HEK293 (cell line): ENCODE measurements around the gene TBC1D9B.

Source experiments
- GLIS1 ChIP-seq: fragments of 450-650 bp; formaldehyde crosslinking; IDR thresholded peaks from 2 replicates; pipeline ENCODE4 v1.5.1; 2016; ENCODE audit warnings: missing biosample characterization, missing genetic modification characterization
- KLF1 ChIP-seq: fragments of 450-650 bp; formaldehyde crosslinking; IDR thresholded peaks from 2 replicates; pipeline ENCODE4 v1.5.1; 2016; ENCODE audit warnings: missing biosample characterization, missing genetic modification characterization
- KLF8 ChIP-seq: fragments of 450-650 bp; formaldehyde crosslinking; IDR thresholded peaks from 2 replicates; pipeline ENCODE4 v1.5.1; 2016; ENCODE audit warnings: missing biosample characterization, missing genetic modification characterization
- MYNN ChIP-seq: fragments of 450-650 bp; formaldehyde crosslinking; IDR thresholded peaks from 2 replicates; pipeline ENCODE4 v1.5.1; 2016; ENCODE audit warnings: missing biosample characterization, missing genetic modification characterization, borderline replicate concordance
- PRDM2 ChIP-seq: fragments of 450-650 bp; formaldehyde crosslinking; IDR thresholded peaks from 2 replicates; pipeline ENCODE4 v1.5.1; 2016; ENCODE audit warnings: missing biosample characterization, missing genetic modification characterization, borderline replicate concordance
- TCF7L2 ChIP-seq: IDR thresholded peaks from 2 replicates; pipeline ENCODE4 v1.6.1; 2011; ENCODE audit warnings: low read depth, mild to moderate bottlenecking, inconsistent platforms, low read length, moderate library complexity, borderline replicate concordance
- ZBTB44 ChIP-seq: fragments of 450-650 bp; IDR thresholded peaks from 2 replicates; pipeline ENCODE4 v1.5.1; 2018; ENCODE audit warnings: missing biosample characterization, mild to moderate bottlenecking, missing genetic modification characterization
- ZBTB7A ChIP-seq: fragments of 450-650 bp; formaldehyde crosslinking; IDR thresholded peaks from 2 replicates; pipeline ENCODE4 v1.5.1; 2016; ENCODE audit warnings: low read depth, missing biosample characterization, missing genetic modification characterization
- ZBTB8A ChIP-seq: fragments of 450-650 bp; formaldehyde crosslinking; IDR thresholded peaks from 2 replicates; pipeline ENCODE4 v1.5.1; 2016; ENCODE audit warnings: missing biosample characterization, missing genetic modification characterization
- ZNF2 ChIP-seq: fragments of 450-650 bp; formaldehyde crosslinking; IDR thresholded peaks from 2 replicates; pipeline ENCODE4 v1.5.1; 2016; ENCODE audit warnings: missing biosample characterization, missing genetic modification characterization
- ZNF202 ChIP-seq: fragments of 450-650 bp; formaldehyde crosslinking; IDR thresholded peaks from 2 replicates; pipeline ENCODE4 v1.5.1; 2016; ENCODE audit warnings: missing biosample characterization, missing genetic modification characterization, borderline replicate concordance
- ZNF211 ChIP-seq: fragments of 450-650 bp; formaldehyde crosslinking; IDR thresholded peaks from 2 replicates; pipeline ENCODE4 v1.5.1; 2016; ENCODE audit warnings: low read depth, missing biosample characterization, missing genetic modification characterization
- ZNF221 ChIP-seq: fragments of 450-650 bp; formaldehyde crosslinking; IDR thresholded peaks from 2 replicates; pipeline ENCODE4 v1.5.1; 2017; ENCODE audit warnings: missing biosample characterization, missing genetic modification characterization, borderline replicate concordance
- ZNF23 ChIP-seq: fragments of 450-650 bp; formaldehyde crosslinking; IDR thresholded peaks from 2 replicates; pipeline ENCODE4 v1.5.1; 2016; ENCODE audit warnings: missing biosample characterization, missing genetic modification characterization, borderline replicate concordance
- ZNF239 ChIP-seq: fragments of 450-650 bp; formaldehyde crosslinking; IDR thresholded peaks from 2 replicates; pipeline ENCODE4 v1.5.1; 2016; ENCODE audit warnings: missing biosample characterization, missing genetic modification characterization
- ZNF280D ChIP-seq: fragments of 450-650 bp; formaldehyde crosslinking; IDR thresholded peaks from 2 replicates; pipeline ENCODE4 v1.5.1; 2016; ENCODE audit warnings: missing biosample characterization, missing genetic modification characterization
- ZNF354C ChIP-seq: fragments of 450-650 bp; formaldehyde crosslinking; IDR thresholded peaks from 2 replicates; pipeline ENCODE4 v1.5.1; 2016; ENCODE audit warnings: missing biosample characterization, missing genetic modification characterization, low read depth, borderline replicate concordance
- ZNF362 ChIP-seq: fragments of 450-650 bp; formaldehyde crosslinking; IDR thresholded peaks from 2 replicates; pipeline ENCODE4 v1.5.1; 2016; ENCODE audit warnings: missing biosample characterization, missing genetic modification characterization
- ZNF391 ChIP-seq: fragments of 450-650 bp; formaldehyde crosslinking; IDR thresholded peaks from 2 replicates; pipeline ENCODE4 v1.5.1; 2016; ENCODE audit warnings: low read depth, missing biosample characterization, missing genetic modification characterization, borderline replicate concordance
- ZNF530 ChIP-seq: fragments of 450-650 bp; formaldehyde crosslinking; IDR thresholded peaks from 2 replicates; pipeline ENCODE4 v1.5.1; 2016; ENCODE audit warnings: low read depth, missing biosample characterization, missing genetic modification characterization
- ZNF561 ChIP-seq: fragments of 450-650 bp; IDR thresholded peaks from 2 replicates; pipeline ENCODE4 v1.5.1; 2018; ENCODE audit warnings: missing biosample characterization, missing genetic modification characterization, borderline replicate concordance
- ZNF596 ChIP-seq: fragments of 450-650 bp; IDR thresholded peaks from 2 replicates; pipeline ENCODE4 v1.5.0; 2018; ENCODE audit warnings: missing biosample characterization, mild to moderate bottlenecking, missing genetic modification characterization, moderate library complexity
- ZNF600 ChIP-seq: fragments of 450-650 bp; formaldehyde crosslinking; IDR thresholded peaks from 2 replicates; pipeline ENCODE4 v1.5.1; 2016; ENCODE audit warnings: missing biosample characterization, missing genetic modification characterization
- ZNF623 ChIP-seq: fragments of 450-650 bp; formaldehyde crosslinking; IDR thresholded peaks from 2 replicates; pipeline ENCODE4 v1.5.1; 2016; ENCODE audit warnings: missing biosample characterization, missing genetic modification characterization
- ZNF624 ChIP-seq: fragments of 450-650 bp; formaldehyde crosslinking; IDR thresholded peaks from 2 replicates; pipeline ENCODE4 v1.5.1; 2017; ENCODE audit warnings: missing biosample characterization, missing genetic modification characterization
- ZNF704 ChIP-seq: fragments of 450-650 bp; formaldehyde crosslinking; IDR thresholded peaks from 2 replicates; pipeline ENCODE4 v1.5.1; 2016; ENCODE audit warnings: missing biosample characterization, missing genetic modification characterization
- ZNF707 ChIP-seq: fragments of 450-650 bp; formaldehyde crosslinking; IDR thresholded peaks from 2 replicates; pipeline ENCODE4 v1.5.1; 2016; ENCODE audit warnings: missing biosample characterization, missing genetic modification characterization
- ZNF785 ChIP-seq: fragments of 450-650 bp; formaldehyde crosslinking; IDR thresholded peaks from 2 replicates; pipeline ENCODE4 v1.5.1; 2016; ENCODE audit warnings: missing biosample characterization, missing genetic modification characterization

Gene TBC1D9B

GRCh38 chr5:179818746-179819295 is 88.9 kb downstream of the TBC1D9B start (continued):
- TF ChIP-seq ZNF280D (tag by site-specific recombination) (no peak), ZNF624 (no peak), KLF1 (tag by site-specific recombination) (peak; percentile 90), ZNF391 (tag by site-specific recombination) (peak; percentile 96), ZNF623 (tag by site-specific recombination) (peak; percentile 43; the same call in 1 of the 2 replicates), ZNF211 (no peak), ZNF221 (tag by site-specific recombination) (no peak), ZNF596 (tag by site-specific recombination) (no peak; the same call in 1 of the 2 replicates), ZNF530 (no peak), MYNN (tag by site-specific recombination) (no peak), ZNF362 (tag by site-specific recombination) (no peak), PRDM2 (tag by site-specific recombination) (no peak), ZNF707 (tag by site-specific recombination) (no peak), ZNF704 (no peak), ZNF600 (tag by site-specific recombination) (peak; percentile 7; the same call in 1 of the 2 replicates), ZNF561 (tag by site-specific recombination) (peak; percentile 83), ZBTB7A (peak; percentile 98), ZBTB44 (tag by site-specific recombination) (peak; percentile 77; the same call in 1 of the 2 replicates), ZNF23 (tag by site-specific recombination) (no peak), ZNF202 (tag by site-specific recombination) (no peak), ZBTB8A (peak; percentile 71), KLF8 (peak; percentile 99), TCF7L2 (no peak), ZNF354C (no peak), GLIS1 (tag by site-specific recombination) (peak; percentile 97), ZNF2 (no peak), ZNF785 (tag by site-specific recombination) (peak; percentile 85; the same call in 1 of the 2 replicates), ZNF239 (tag by site-specific recombination) (no peak)
